ENCODE results near the gene SCFD2.
"Not testable (repeated sequence)": the region's sequence is repeated elsewhere in the genome, so short reads cannot be mapped to it uniquely, and the experiment has no call there.

SCFD2 gene

DNA sequence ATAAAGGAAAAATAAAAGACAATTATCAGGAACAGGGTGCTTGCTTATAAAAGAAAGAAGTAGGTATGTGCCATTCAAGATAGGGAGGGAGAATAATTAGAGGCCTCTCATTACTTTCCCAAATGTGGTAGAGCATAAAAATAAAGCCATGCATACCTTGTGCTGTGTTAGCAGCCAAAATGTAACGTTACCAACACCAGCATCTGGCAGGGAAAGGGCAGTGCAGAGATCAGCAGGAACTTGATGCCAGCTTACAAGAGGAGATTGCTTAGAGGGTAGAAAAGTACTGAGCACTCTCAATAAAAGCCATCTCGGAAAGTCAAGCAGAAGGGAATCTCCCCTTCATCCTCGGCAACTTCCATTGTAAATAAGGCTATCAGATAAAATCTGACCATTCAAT lies 308.2 kb downstream of the SCFD2 start:
- TF ChIP-seq, protein P1, sequence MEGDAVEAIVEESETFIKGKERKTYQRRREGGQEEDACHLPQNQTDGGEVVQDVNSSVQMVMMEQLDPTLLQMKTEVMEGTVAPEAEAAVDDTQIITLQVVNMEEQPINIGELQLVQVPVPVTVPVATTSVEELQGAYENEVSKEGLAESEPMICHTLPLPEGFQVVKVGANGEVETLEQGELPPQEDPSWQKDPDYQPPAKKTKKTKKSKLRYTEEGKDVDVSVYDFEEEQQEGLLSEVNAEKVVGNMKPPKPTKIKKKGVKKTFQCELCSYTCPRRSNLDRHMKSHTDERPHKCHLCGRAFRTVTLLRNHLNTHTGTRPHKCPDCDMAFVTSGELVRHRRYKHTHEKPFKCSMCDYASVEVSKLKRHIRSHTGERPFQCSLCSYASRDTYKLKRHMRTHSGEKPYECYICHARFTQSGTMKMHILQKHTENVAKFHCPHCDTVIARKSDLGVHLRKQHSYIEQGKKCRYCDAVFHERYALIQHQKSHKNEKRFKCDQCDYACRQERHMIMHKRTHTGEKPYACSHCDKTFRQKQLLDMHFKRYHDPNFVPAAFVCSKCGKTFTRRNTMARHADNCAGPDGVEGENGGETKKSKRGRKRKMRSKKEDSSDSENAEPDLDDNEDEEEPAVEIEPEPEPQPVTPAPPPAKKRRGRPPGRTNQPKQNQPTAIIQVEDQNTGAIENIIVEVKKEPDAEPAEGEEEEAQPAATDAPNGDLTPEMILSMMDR (conservative IDR thresholded peaks at IDR 0.05; ENCODE audit: low read depth): no peak
- H3K27ac ChIP-seq: no peak overlapping the region
- ChIA-PET CTCF (no interaction called here), POLR2A (ENCODE audit: low non-redundant PET) (no interaction called here)
- no peak for DNase-seq (ENCODE audit: low spot score)

DNA sequence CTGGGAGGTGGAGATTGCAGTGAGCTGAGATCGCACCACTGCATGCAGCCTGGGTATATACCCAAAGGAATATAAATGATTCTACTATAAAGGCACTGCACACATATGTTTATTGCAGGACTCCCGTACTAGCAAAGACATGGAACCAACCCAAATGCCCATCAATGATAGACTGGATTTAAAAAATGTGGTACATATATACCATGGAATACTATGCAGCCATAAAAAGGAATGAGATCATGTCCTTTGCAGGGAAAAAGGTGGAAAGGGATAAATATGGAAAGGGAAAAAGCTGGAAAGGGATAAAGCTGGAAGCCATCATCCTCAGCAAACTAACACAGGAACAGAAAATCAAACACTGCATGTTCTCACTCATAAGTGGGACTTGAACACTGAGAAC lies 308.8 kb downstream of the SCFD2 start:
- POLR2A ChIA-PET (ENCODE audit: low non-redundant PET); CTCF ChIA-PET; DNase-seq (ENCODE audit: low spot score); H3K27ac ChIP-seq: not testable (repeated sequence)

DNA sequence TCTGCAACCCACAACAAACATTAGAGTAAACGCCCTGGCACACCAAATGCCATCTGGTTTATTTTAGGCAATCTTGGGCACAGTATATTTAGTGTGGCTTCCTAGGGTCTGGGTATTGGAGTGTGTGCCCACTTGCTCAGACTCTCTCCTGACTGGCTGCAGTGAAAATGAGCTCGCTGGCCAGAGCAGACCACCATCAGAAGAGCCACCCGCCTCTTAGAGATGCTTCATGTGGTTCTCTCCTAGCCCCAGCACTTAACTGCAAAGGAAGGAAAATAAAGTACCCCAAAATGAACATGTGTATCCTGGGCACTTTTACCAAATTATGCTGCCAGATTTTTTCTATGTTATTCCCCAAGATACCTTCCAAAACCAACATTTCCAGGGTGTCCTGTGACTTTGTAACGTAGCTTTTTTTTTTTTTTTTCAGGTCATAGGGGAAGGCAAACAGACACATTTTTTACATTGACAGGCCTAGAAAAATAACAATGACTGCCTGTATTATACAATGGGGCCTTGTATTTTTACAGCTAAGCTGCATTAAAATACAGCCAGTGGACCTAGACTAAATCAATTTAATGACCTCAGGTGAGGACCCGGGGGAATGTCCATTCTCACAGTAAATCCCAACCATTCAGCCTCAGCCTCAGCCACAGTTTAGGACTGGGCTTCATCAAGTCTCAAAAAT lies 310.0 kb downstream of the SCFD2 start:
- DNase-seq (ENCODE audit: low spot score): no peak
- CTCF ChIA-PET: no interaction called here
- POLR2A ChIA-PET (ENCODE audit: low non-redundant PET): no interaction called here
- TF ChIP-seq, protein P1 (conservative IDR thresholded peaks at IDR 0.05; ENCODE audit: low read depth): no peak
- H3K27ac ChIP-seq: no peak overlapping the region

DNA sequence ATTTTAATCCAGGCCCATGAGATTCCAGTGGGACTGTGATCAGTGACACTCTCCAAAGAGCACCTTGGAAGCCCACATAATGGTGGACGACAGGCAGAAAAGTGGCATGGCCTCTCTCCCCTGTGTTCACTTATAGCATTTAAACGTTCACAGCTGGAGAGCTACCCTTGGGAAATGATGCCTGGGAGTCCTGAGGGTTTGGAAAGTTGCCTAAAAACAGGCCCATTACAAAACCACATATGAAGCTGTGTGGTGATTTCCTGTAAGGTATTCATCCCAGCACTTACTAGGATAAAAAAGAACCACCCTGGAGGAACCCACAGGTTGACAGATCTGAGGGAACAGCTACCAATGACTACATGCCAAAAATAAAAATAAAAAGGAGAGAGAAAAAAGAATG lies 310.6 kb downstream of the SCFD2 start:
- ChIA-PET CTCF (no interaction called here), POLR2A (ENCODE audit: low non-redundant PET) (no interaction called here)
- H3K27ac ChIP-seq: no peak overlapping the region
- TF ChIP-seq, protein P1 (conservative IDR thresholded peaks at IDR 0.05; ENCODE audit: low read depth): no peak
- DNase-seq (ENCODE audit: low spot score): no peak

DNA sequence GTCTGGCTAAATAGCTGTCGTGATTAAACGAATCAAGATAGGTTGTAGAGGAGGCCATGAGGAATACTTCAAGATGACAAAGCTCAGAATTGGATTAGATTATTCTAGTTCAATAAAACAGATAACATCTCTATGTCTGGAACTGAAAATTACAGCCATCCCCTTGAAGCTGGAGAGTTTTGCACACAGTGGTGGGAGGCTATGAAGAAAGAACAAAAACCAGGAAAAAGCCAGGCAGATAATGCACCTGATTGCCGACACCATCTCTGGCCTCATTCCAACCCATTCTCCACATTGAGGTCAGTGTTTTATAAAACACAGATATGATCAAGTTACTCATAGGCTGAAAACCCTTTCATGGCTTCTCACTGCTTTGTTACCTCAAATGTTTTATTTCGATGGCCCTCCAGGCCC lies 315.5 kb downstream of the SCFD2 start:
- POLR2A ChIA-PET (ENCODE audit: low non-redundant PET): no interaction called here
- TF ChIP-seq, protein P1 (conservative IDR thresholded peaks at IDR 0.05; ENCODE audit: low read depth): no peak
- H3K27ac ChIP-seq: no peak overlapping the region
- CTCF ChIA-PET: no interaction called here
- DNase-seq (ENCODE audit: low spot score): no peak

DNA sequence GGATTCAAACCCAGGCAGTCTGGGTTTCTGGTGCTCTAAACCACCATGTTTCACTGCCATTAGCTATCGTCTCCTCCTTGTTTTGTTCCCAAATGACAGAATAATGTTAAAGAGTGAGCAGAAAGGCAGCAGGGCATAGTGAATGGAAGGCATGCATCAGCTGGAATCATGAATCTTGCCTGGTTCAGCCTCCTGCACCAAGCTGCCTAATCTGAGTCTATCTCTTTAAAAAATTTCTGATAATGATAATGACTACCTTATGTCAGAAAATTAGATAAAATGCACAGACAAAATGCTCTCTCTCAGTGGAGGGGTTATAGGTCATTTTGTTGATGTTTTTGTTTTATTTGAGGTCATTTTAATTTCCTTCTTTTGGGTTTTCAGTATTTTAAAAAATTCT lies 316.3 kb downstream of the SCFD2 start:
- ChIA-PET POLR2A (ENCODE audit: low non-redundant PET) (no interaction called here), CTCF (interaction anchor here (0.5 kb wide), 1 partner anchor 774 kb away, joined by 3 read pairs; no protein-coding TSS in a partner anchor)
- TF ChIP-seq, protein P1 (conservative IDR thresholded peaks at IDR 0.05; ENCODE audit: low read depth): no peak
- no peak for DNase-seq (ENCODE audit: low spot score)
- H3K27ac ChIP-seq: no peak overlapping the region

DNA sequence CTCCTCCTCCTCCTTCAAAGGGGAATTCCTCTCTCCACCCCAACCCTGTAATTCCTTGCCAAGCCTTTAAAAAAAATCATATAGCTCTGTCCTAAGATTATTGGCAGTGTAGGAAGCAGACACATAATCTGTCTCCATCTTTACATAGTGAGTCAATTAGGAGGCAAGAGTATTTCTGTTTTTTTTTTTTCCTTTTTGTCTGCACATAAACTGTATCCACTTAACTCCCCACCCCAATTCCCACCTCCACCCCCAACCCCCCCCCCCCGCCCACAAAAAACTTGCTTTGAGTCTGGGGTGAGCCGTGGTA lies 321.3 kb downstream of the SCFD2 start:
- POLR2A ChIA-PET (ENCODE audit: low non-redundant PET): no interaction called here
- TF ChIP-seq, protein P1 (conservative IDR thresholded peaks at IDR 0.05; ENCODE audit: low read depth): no peak
- no peak for DNase-seq (ENCODE audit: low spot score)
- CTCF ChIA-PET: interaction anchor here (0.6 to 0.7 kb wide), 2 partner anchors 114 to 447 kb away, joined by 3 to 4 read pairs; no protein-coding TSS in a partner anchor
- no peak overlapping the region for H3K27ac ChIP-seq

All from RWPE1 (cell line).